Umbilical cord (tissue), 2 donors: ENCODE results near the gene ZNF420. TPM values are rescaled to one million over a fixed set of nuclear protein-coding genes. Genes with fewer than 3 reads are reported as not detected.
A peak's percentile ranks its signal among the peaks of the same experiment; 100 is the strongest.
"Not testable (repeated sequence)": the region's sequence is repeated elsewhere in the genome, so short reads cannot be mapped to it uniquely, and the experiment has no call there.

Experiments used
- DNase-seq: peaks from one replicate; pipeline ENCODE4 v3.0.0-alpha.2; 2015; ENCODE audit warnings: low spot score
- total RNA-seq: library from RNA; depleted of rRNA; stranded (reverse); fragments of >200 nt; gene quantifications from one replicate; pipeline ENCODE4 v1.2.3, GENCODE V29; 2014; ENCODE audit warnings: low replicate concordance; ENCODE audit not compliant: insufficient read depth

Gene ZNF420
- total RNA-seq: 15.2 TPM

- DNase-seq: peak; percentile 97
These were observed at the start of gene ZNF420 for GRCh38 chr19:37077934-37078716. Gene ZNF420, plus strand, starts transcription at chr19:37078433. Its CDS starts 10,686 bp downstream, at chr19:37089119.

- DNase-seq: no peak
These were observed 33.1 kb upstream of the ZNF420 start for GRCh38 chr19:37045140-37045539.

GRCh38 chr19:37055330-37055729, 22.9 kb upstream of the ZNF420 start:
- no peak for DNase-seq

- no peak for DNase-seq
These were observed 21.5 kb upstream of the ZNF420 start for GRCh38 chr19:37056776-37057175.

GRCh38 chr19:37059142-37059541, 19.1 kb upstream of the ZNF420 start:
- no peak for DNase-seq

GRCh38 chr19:37064886-37065285, 13.3 kb upstream of the ZNF420 start:
- not testable (repeated sequence) for DNase-seq

GRCh38 chr19:37074111-37074510, 4.1 kb upstream of the ZNF420 start:
- DNase-seq: no peak

GRCh38 chr19:37074819-37075362, 3.3 kb upstream of the ZNF420 start:
- no peak for DNase-seq

- DNase-seq: not testable (repeated sequence)
These were observed 1.7 kb upstream of the ZNF420 start for GRCh38 chr19:37076524-37076923.

- no peak for DNase-seq
These were observed 716 bp upstream of the ZNF420 start for GRCh38 chr19:37077501-37077933.

- DNase-seq: no peak
These were observed 442 bp downstream of the ZNF420 start for GRCh38 chr19:37078717-37079032.

GRCh38 chr19:37079238-37079637, 1.0 kb downstream of the ZNF420 start:
- no peak for DNase-seq

GRCh38 chr19:37082307-37082706, 4.1 kb downstream of the ZNF420 start:
- DNase-seq: no peak

GRCh38 chr19:37087110-37087509, 8.9 kb downstream of the ZNF420 start:
- DNase-seq: no peak

- no peak for DNase-seq
These were observed 17.6 kb downstream of the ZNF420 start for GRCh38 chr19:37095859-37096258.

GRCh38 chr19:37098570-37098969, 20.3 kb downstream of the ZNF420 start:
- DNase-seq: no peak

GRCh38 chr19:37104135-37104534, 25.9 kb downstream of the ZNF420 start:
- DNase-seq: not testable (repeated sequence)

GRCh38 chr19:37111753-37112152, 33.5 kb downstream of the ZNF420 start:
- DNase-seq: not testable (repeated sequence)

GRCh38 chr19:37114001-37114400, 35.8 kb downstream of the ZNF420 start:
- no peak for DNase-seq

- not testable (repeated sequence) for DNase-seq
These were observed 43.9 kb downstream of the ZNF420 start for GRCh38 chr19:37122093-37122492.

- DNase-seq: no peak
These were observed 50.0 kb downstream of the ZNF420 start for GRCh38 chr19:37127999-37128820.

GRCh38 chr19:37128821-37129177, 50.6 kb downstream of the ZNF420 start:
- no peak for DNase-seq

GRCh38 chr19:37136111-37136510, 57.9 kb downstream of the ZNF420 start:
- DNase-seq: no peak
